BE2C (cell line): ENCODE data around the gene FGF19.

ENCODE experiments used
- DNase-seq: peaks from one replicate; pipeline ENCODE4 v3.0.0-alpha.2; 2020
- H3K27me3 ChIP-seq: fragments of 250-450 bp; sonication (Bioruptor Pico); 2 replicates; pipeline ENCODE4 v1.5.1; 2020; ENCODE audit warnings: mild to moderate bottlenecking
- H3K36me3 ChIP-seq: fragments of 250-450 bp; sonication (Bioruptor Pico); 2 replicates; pipeline ENCODE4 v1.5.1; 2020; ENCODE audit warnings: mild to moderate bottlenecking
- H3K4me1 ChIP-seq: fragments of 250-450 bp; sonication (Bioruptor Pico); 2 replicates; pipeline ENCODE4 v1.5.1; 2020
- H3K4me3 ChIP-seq: 2 replicates; pipeline ENCODE4 v1.5.1; 2011; ENCODE audit warnings: low read depth, low read length
- H3K9me3 ChIP-seq: fragments of 250-450 bp; sonication (Bioruptor Pico); 2 replicates; pipeline ENCODE4 v1.5.1; 2020
- CTCF ChIP-seq: IDR thresholded peaks from 2 replicates; pipeline ENCODE4 v1.5.1; 2012; ENCODE audit warnings: mild to moderate bottlenecking, low read depth, low read length

Gene FGF19

GRCh38 chr11:69659591-69659990, 44.2 kb downstream of the FGF19 start:
- no peaks in the 10 kb centered on the region for H3K27me3 ChIP-seq
- no peaks in the 10 kb centered on the region; the same call in none of the 2 replicates for H3K4me1 ChIP-seq
- no peaks in the 10 kb centered on the region for H3K9me3 ChIP-seq
- no peak for DNase-seq
- no peak overlapping the region for H3K4me3 ChIP-seq
- no peak for TF ChIP-seq CTCF
- peaks cover 9% of the 10 kb centered on the region for H3K36me3 ChIP-seq

- no peaks in the 10 kb centered on the region for H3K9me3 ChIP-seq
- no peak overlapping the region for H3K4me3 ChIP-seq
- peaks cover 16% of the 10 kb centered on the region for H3K36me3 ChIP-seq
- no peak for TF ChIP-seq CTCF
- peaks cover 4% of the 10 kb centered on the region for H3K4me1 ChIP-seq
- no peak for DNase-seq
- H3K27me3 ChIP-seq, result no peaks in the 10 kb centered on the region
Observed at GRCh38 chr11:69658626-69659450, 45.0 kb downstream of the FGF19 start.

- TF ChIP-seq CTCF, result no peak
- Histone ChIP-seq H3K9me3 (no peaks in the 10 kb centered on the region), H3K4me3 (no peak overlapping the region), H3K27me3 (no peaks in the 10 kb centered on the region), H3K36me3 (peaks cover 24% of the 10 kb centered on the region), H3K4me1 (peaks cover 7% of the 10 kb centered on the region)
- peak; percentile 52 for DNase-seq
Observed at GRCh38 chr11:69657911-69658625, 45.8 kb downstream of the FGF19 start.

GRCh38 chr11:69657456-69657910, 46.3 kb downstream of the FGF19 start:
- H3K4me1 ChIP-seq, result peaks cover 7% of the 10 kb centered on the region
- H3K27me3 ChIP-seq, result no peaks in the 10 kb centered on the region
- no peak for TF ChIP-seq CTCF
- H3K36me3 ChIP-seq, result peaks cover 30% of the 10 kb centered on the region
- no peak overlapping the region for H3K4me3 ChIP-seq
- no peaks in the 10 kb centered on the region for H3K9me3 ChIP-seq
- DNase-seq, result no peak

GRCh38 chr11:69656536-69657455, 47.0 kb downstream of the FGF19 start:
- Histone ChIP-seq H3K4me1 (peaks cover 7% of the 10 kb centered on the region), H3K36me3 (peaks cover 37% of the 10 kb centered on the region), H3K27me3 (no peaks in the 10 kb centered on the region), H3K4me3 (no peak overlapping the region), H3K9me3 (no peaks in the 10 kb centered on the region)
- no peak for TF ChIP-seq CTCF
- no peak for DNase-seq
